Activated gamma-delta T cell (primary cell): ENCODE data around the gene PDE4B.
"Not testable (repeated sequence)": the region's sequence is repeated elsewhere in the genome, so short reads cannot be mapped to it uniquely, and the experiment has no call there.

ENCODE experiments used
- DNase-seq: peaks from one replicate; lab custom pipeline; 2025; lab: John Stamatoyannopoulos, UW

PDE4B gene

GRCh38 chr1:66388913-66389312 lies 596.2 kb downstream of the PDE4B start:
- no peak for DNase-seq

GRCh38 chr1:66393586-66394287 lies 601.0 kb downstream of the PDE4B start:
- DNase-seq, result no peak

GRCh38 chr1:66394603-66395002 lies 601.9 kb downstream of the PDE4B start:
- DNase-seq, result no peak

DNA sequence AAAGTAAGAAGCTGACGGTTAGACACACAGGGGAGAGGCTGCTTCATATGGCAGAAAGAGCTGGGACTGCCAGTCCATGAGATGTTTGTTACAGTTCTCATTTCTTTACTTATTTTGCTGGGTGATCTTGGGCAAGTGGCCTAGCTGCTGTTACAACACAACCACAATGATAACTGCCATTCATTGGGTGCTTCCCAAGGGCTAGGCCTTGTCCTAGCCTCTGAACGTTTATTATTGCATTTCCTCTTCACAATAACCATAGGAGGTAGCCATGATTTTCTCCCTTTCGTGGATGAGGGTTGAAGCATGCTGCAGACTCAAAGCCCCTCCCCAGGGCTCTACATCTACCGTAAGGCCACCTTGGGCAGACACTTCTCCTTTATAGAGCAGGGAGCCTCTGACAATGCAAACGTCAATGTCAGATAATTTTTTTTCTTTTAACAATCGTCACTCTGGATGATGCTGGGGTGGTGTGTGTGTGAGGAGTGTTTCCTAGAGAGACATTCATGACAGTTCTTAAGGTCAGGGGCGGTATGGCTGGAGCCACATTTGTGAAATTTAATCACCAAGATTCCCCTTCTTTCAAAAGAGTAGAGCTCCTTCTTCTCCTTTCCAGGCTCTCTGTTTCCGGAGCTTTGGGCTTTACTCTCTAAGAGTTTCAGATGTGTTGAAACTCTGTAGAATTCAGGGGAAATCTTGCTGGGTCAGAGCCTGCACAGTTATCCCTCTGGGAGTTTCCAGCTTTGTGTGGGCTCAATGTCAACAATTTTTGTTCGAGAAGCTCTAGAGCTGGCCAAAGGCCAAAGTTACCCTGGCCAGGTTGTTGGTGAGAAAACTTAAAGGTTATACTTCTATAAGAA lies 602.7 kb downstream of the PDE4B start:
- DNase-seq, result no peak

DNA sequence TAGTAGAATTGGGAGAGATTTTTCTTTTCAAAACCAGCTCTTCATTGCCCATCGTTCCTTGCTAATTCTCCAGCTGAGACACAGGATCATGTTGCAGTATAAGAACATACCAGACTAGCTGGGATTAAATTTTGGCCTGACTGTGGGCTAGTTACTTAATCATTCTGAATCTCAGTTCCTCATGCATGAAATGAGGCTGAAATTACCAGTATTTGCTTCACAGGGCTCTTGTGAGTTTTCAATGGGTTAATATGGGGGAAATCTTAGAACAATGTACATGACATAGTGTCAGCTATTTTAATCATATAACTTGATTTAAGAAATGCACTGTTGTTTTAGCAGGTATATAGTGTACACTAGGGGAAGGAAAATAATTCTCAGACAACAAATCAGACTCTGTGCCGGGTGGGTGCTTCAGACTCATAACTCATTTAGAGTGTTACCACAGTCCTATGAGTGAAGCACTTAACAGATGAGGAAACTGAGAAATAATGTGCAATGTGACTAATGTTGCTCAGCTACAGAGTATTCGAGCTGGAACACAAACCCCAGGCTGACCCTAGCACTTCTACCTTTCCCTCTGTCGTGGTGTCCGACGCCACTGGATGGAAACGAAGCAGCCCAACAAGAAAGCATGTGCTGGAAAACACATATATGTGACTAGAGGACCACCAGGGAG lies 603.7 kb downstream of the PDE4B start:
- DNase-seq, result no peak

DNA sequence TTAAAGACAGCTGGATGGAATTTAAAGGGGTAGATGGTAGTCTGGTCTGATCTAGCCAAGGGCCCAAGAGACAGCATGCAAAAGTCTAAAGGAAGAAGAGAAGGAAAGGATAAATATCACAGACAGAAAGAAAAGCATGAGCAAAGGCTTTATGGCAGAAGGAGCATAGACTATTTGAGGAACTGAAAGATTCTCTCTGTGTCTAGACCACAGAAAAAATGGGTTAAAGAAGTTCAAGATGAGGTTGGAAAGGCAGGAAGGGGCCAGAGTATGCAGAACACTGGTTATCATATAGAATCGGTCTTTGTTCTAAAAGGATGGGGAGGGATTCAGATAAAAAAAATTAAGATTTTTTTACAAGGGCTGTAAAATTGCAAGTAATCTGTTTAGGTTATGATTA lies 604.5 kb downstream of the PDE4B start:
- DNase-seq, result no peak

DNA sequence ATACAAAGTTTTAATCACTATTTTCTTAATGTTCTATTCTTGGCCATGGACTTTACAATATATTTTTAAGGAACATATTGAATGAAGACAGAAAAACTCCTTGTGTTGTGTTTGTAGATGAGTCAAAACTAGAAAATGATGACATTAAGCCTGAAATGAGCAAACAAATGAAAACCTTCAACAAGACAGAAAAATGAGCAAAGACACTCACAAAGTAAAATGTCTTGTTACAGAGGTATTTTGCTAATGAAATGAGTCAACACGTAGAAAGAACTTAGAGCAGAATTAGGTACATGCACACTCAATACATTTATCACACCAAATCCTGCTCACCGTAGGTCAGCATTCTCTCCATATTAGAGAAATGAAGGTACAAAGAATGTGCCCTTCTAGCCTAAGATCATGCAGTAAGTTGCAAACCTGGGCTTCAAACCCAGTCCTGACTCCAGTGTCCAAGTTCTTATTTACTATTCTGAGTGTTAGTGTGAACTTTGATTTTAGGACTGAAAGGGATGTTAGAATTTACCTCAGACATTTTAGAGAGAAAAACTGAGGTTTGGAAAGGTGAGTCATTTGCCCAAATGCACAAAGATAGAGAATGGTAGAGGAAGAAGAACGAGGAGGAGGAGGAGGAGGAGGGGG lies 607.3 kb downstream of the PDE4B start:
- no peak for DNase-seq

DNA sequence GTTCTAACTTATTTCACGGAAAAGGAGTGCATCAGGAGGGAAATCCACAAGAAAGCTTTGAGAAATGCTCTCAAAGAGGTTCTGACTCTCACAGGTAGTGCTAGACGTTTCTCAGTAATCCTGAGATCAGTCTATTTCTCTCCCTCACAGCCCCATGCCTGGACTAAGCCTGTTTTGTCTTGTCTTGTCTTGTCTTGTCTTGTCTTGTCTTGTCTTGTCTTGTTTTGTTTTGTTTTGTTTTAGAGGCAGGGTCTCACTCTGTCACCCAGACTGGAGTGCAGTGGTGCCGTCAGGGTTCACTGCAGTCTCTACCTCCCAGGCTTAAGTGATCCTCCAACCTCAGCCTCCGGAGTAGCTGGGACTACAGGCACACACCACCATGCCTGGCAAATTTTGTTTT lies 608.0 kb downstream of the PDE4B start:
- no peak for DNase-seq

- DNase-seq, result no peak
Measured at GRCh38 chr1:66401244-66401643, 608.5 kb downstream of the PDE4B start.

DNA sequence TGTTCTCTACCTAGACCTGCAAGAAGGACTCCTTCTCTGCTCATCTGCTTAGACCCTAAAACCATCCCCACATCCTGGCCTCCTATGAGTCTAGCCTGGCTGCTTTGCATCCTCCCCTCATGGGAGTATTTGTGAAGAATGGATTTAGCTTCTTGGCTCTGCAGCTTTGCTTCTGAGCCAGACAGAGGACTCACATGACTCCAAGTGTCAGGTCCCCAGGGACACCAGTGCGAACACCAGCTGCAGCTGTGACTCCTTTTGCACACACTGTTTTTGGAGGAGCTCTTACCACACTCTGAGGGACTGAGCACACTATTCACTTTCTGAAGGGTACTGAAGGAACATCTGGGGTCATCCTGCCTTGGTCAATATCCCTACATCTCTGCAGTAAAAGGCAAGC lies 609.5 kb downstream of the PDE4B start:
- DNase-seq, result no peak

DNA sequence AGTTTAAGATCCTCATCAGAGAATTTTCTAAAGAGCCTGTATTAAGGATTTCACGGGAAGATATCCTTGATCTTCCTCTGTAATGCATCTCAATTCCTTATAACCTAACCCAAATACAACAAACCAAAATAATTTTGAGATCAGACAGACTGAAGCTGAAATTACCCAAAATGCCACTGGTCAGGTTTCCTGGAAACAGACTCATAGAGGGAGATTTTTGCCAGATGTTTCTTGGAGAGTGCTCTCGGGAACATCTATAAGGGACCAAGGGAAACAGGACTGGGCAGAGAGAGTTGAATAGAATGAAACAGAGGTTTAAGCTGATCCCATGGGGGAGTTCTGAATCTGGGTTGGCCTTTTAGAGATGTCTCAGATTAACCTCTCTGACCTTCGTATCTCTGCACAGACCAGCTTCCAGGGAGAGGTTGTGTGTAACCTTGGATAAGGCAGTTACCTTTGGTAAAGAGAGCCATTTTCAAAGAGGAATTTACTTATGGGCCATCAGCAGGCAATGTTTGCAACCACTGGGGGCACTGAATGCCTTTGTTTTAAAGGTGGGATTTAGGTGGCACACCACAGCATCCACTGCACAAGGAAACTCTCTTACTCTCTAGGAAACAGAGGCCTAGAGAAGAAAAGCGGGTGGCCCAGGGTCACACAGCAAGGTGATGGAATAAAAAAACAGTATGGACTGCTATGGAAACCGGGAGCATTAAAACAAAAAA lies 610.5 kb downstream of the PDE4B start:
- DNase-seq, result no peak

- DNase-seq, result no peak
Measured at GRCh38 chr1:66405061-66405460, 612.4 kb downstream of the PDE4B start.

GRCh38 chr1:66411449-66411848 lies 618.8 kb downstream of the PDE4B start:
- not testable (repeated sequence) for DNase-seq

- DNase-seq, result no peak
Measured at GRCh38 chr1:66412704-66413103, 620.0 kb downstream of the PDE4B start.

DNA sequence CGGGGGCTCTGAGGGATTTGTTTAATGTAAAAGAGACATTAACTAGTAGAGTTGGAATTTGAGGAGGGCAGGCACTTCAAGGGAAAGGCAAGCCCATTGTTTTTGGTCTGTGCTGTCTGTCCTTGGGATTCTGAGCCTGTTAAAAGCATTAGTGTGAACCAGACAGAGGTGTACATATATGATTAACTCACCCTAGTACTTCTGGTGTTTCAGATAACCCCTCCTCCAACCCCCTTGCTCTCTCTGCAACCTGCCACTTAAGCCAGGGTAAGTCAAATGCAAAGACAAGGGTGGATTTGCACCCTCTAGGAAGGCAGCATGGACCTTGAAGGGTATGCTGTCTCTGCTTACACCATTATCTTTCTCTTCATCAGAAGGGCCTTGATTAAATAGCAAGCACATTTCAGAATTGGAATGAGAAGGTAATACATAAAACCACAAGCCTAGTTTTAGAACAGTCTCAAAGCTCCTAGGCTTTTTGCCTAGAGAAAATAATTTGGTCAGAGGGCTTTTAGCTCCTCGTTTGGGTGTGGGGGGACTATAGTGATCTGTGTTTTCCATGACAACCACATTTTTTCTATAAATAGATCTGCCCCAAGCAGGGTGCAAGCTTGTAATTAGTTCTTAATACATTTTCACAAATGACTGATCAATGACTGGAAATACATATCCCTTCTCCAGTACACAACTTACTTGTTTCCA lies 620.6 kb downstream of the PDE4B start:
- no peak for DNase-seq

DNA sequence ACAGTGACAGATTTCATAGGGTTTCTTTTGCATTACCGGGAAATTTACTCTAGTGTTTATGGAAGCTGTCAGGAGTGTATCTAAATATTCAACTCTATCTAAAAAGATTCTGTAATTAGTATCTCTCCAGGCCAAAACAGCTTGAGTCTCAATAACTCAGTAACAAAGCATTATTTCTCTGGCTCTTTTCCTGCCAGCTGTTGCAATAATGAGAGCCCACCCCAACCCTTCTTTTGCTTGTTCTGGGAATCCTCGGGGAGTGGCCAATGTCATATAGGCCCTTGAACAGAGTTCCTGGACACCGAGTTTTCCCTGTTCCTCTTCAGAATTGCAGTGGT lies 621.1 kb downstream of the PDE4B start:
- DNase-seq, result no peak

- no peak for DNase-seq
Measured at GRCh38 chr1:66415281-66415680, 622.6 kb downstream of the PDE4B start.

- no peak for DNase-seq
Measured at GRCh38 chr1:66415866-66416265, 623.2 kb downstream of the PDE4B start.

GRCh38 chr1:66416295-66416694 lies 623.6 kb downstream of the PDE4B start:
- no peak for DNase-seq

DNA sequence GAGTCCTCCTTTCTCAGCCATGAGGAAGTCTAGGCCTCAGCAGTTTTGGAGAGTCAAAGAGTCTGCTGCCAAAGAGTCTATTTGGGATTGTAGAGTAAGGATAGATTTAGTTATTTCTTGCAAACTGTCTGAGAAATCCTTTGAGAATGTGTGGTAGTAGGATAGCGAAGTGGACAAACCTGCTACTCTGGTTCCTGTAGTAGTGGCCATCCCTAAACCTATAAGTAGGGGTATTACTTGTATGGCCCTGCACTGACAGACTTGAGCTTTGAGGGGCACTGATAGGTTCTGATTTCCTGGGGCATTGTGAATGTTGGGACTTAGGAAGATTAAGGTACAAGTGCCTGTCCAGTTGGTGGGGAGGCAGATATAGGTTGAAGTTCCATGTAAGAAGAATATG lies 625.3 kb downstream of the PDE4B start:
- no peak for DNase-seq

- DNase-seq, result not testable (repeated sequence)
Measured at GRCh38 chr1:66420171-66420570, 627.5 kb downstream of the PDE4B start.
